Spleen (tissue), 11 donors: ENCODE data around the gene DENND6B. TPM values are rescaled to one million over a fixed set of nuclear protein-coding genes. Genes with fewer than 3 reads are reported as not detected.
A peak's percentile ranks its signal among the peaks of the same experiment; 100 is the strongest.

Experiments used
- DNase-seq: peaks from one replicate; pipeline ENCODE4 v3.0.0-alpha.2; 2020
- H3K27ac ChIP-seq, 8 donors: fragments of 200-600 bp; sonication (generic) in 7 of 8; 1 replicate in 4 of 8; 2 replicates in 4 of 8; pipeline versions ENCODE4 v1.5.0 to v1.8.0; 2016 to 2021; ENCODE audit warnings: inconsistent platforms in 4 of 8, mild to moderate bottlenecking in 4 of 8, moderate library complexity in 1 of 8
- H3K27me3 ChIP-seq, 7 donors: fragments of 200-600 bp; sonication (generic) in 6 of 7; replicated peaks in 1 of 7; 1 replicate in 4 of 7; 2 replicates in 3 of 7; pipeline versions ENCODE4 v1.5.0 to v1.8.0; 2016 to 2021; ENCODE audit warnings: inconsistent platforms in 3 of 7, mild to moderate bottlenecking in 1 of 7
- H3K36me3 ChIP-seq, 6 donors: fragments of 200-600 bp; sonication (generic) in 5 of 6; 1 replicate in 4 of 6; 2 replicates in 2 of 6; pipeline versions ENCODE4 v1.5.0 to v1.8.0; 2016 to 2021; ENCODE audit warnings: inconsistent platforms in 2 of 6
- H3K4me1 ChIP-seq, 6 donors: fragments of 200-600 bp; sonication (generic) in 5 of 6; 1 replicate in 3 of 6; 2 replicates in 3 of 6; pipeline versions ENCODE4 v1.5.0 to v1.8.0; 2016 to 2021; ENCODE audit warnings: inconsistent platforms in 3 of 6
- H3K4me3 ChIP-seq, 8 donors: fragments of 200-600 bp; sonication (generic) in 7 of 8; 1 replicate in 4 of 8; 2 replicates in 4 of 8; pipeline versions ENCODE4 v1.5.0 to v1.8.0; 2016 to 2021; ENCODE audit warnings: inconsistent platforms in 4 of 8, mild to moderate bottlenecking in 4 of 8, moderate library complexity in 2 of 8
- H3K9me3 ChIP-seq, 8 donors: fragments of 200-600 bp; sonication (generic) in 7 of 8; 1 replicate in 4 of 8; 2 replicates in 4 of 8; pipeline versions ENCODE4 v1.5.0 to v1.8.0; 2016 to 2021; ENCODE audit warnings: inconsistent platforms in 4 of 8
- CTCF ChIP-seq, 11 experiments: fragments of 200-600 bp in 7 of 11; fragments of 450-650 bp in 4 of 11; sonication (generic) in 4 of 11; IDR thresholded peaks in 8 of 11; conservative IDR thresholded peaks in 3 of 11; 1 replicate in 7 of 11; 2 replicates in 4 of 11; pipeline versions ENCODE4 v1.4.0 to v1.8.0; 2016 to 2021; ENCODE audit warnings: antibody characterized with exemption in 11 of 11, inconsistent platforms in 4 of 11, mild to moderate bottlenecking in 1 of 11
- POLR2A ChIP-seq, 3 donors: fragments of 450-650 bp; IDR thresholded peaks; one replicate each; pipeline ENCODE4 v1.5.1; 2017; ENCODE audit warnings: antibody characterized with exemption in 3 of 3, mild to moderate bottlenecking in 1 of 3
- POLR2AphosphoS5 ChIP-seq, 3 donors: sonication (generic); formaldehyde crosslinking; IDR thresholded peaks; one replicate each; pipeline ENCODE4 v1.5.1; 2017; ENCODE audit warnings: antibody characterized with exemption in 3 of 3
- WGBS, 5 donors: extraction: QIAGEN DNeasy Blood & Tissue Kit in 3 of 5; methylation state at CpG; one replicate each; pipeline versions ENCODE4 v1.1.5 to v1.1.7; 2013 to 2018; 5-methylcytosine and 5-hydroxymethylcytosine counted together
- intact Hi-C: fragments of 100-400 bp; cut with DNase I; formaldehyde crosslinking; loops from one replicate; pipeline ENCODE4 v1.15.0; 2023; ENCODE audit warnings: low total_unique reads
- polyA plus RNA-seq, 3 donors: library from polyadenylated mRNA; stranded (reverse); fragments of 200-250 nt; gene quantifications; one replicate each; pipeline ENCODE4 v1.2.1, GENCODE V29; 2013
- total RNA-seq, 7 donors: library from RNA; depleted of rRNA in 3 of 7; stranded (reverse); fragments of >200 nt in 3 of 7; fragmentation: NEBNext Ultra II Directional in 4 of 7; extraction: Animal tissue kit (Norgen Biotek cat#: 25700) in 4 of 7; gene quantifications; one replicate each; pipeline versions ENCODE4 v1.1.0 to v1.2.1, GENCODE V29; 2016 to 2021
- donor health status: healthy with polysubstance abuse.
- donor health status: DM: no; HTN: no; CAD: no; lungs with moderate emphysema.
- donor health status: DM: no; HTN: no; CAD: no.
- donor health status: Bipolar disorder and iron deficiency.
- donor health status: healthy.
- donor health status: DM: no; HTN: no; CAD: no.
- donor health status: DM: yes; HTN: yes; CAD: no.

The DENND6B gene
- total and polyA plus RNA-seq, 10 donors: 4.5 to 10.4 (median 6.3) TPM

GRCh38 chr22:50348058-50348457 is 21.2 kb upstream of the DENND6B start:
- Histone ChIP-seq H3K27ac (no peak overlapping the region), H3K4me3 (no peak overlapping the region), H3K36me3 (peaks cover 0 to 43% (median 10%) of the 10 kb centered on the region in 6 donors), H3K27me3 (no peaks in the 10 kb centered on the region), H3K4me1 (peaks cover 0 to 28% (median 20%) of the 10 kb centered on the region in 6 donors), H3K9me3 (no peaks in the 10 kb centered on the region)
- 75 to 84% (median 81%) methylated on average over 2 of the region's 2 CpGs for WGBS, 5 donors
- DNase-seq: peak; percentile 13
- TF ChIP-seq POLR2AphosphoS5 (IDR thresholded peaks at IDR 0.05) (no peak), CTCF (IDR thresholded peaks at IDR 0.05 in 8 of 11, conservative IDR thresholded peaks at IDR 0.05 in 3 of 11) (no peak), POLR2A (IDR thresholded peaks at IDR 0.05) (no peak)
- intact Hi-C loops: loop anchor here (10.0 kb wide), 1 partner anchor 127 kb away; the partner anchor contains the start of gene SBF1

- no peak for TF ChIP-seq CTCF (IDR thresholded peaks at IDR 0.05 in 8 of 11, conservative IDR thresholded peaks at IDR 0.05 in 3 of 11)
- TF ChIP-seq POLR2AphosphoS5 (IDR thresholded peaks at IDR 0.05): no peak
- TF ChIP-seq POLR2A (IDR thresholded peaks at IDR 0.05): no peak
- intact Hi-C loops: loop anchor here (10.0 kb wide), 1 partner anchor 128 kb away; the partner anchor contains the start of gene SBF1
- DNase-seq: no peak
- peaks cover 4 to 36% (median 28%) of the 10 kb centered on the region in 6 donors for H3K4me1 ChIP-seq
- H3K27me3 ChIP-seq: no peaks in the 10 kb centered on the region
- H3K36me3 ChIP-seq: peaks cover 0 to 34% (median 6%) of the 10 kb centered on the region in 6 donors
- H3K4me3 ChIP-seq: no peak overlapping the region
- no peaks in the 10 kb centered on the region for H3K9me3 ChIP-seq
- peak overlapping the region in 1 of 8 donors; percentile 21 for H3K27ac ChIP-seq
- 73 to 90% (median 83%) methylated on average over 8 of the region's 8 CpGs for WGBS, 5 donors
Measured at GRCh38 chr22:50347157-50347556, 20.3 kb upstream of the DENND6B start.

- Histone ChIP-seq H3K4me1 (peaks cover 4 to 42% (median 32%) of the 10 kb centered on the region in 6 donors), H3K4me3 (peak overlapping the region in 1 of 8 donors; percentile 7), H3K36me3 (peaks cover 0 to 27% (median 2%) of the 10 kb centered on the region in 6 donors), H3K27me3 (no peaks in the 10 kb centered on the region), H3K27ac (peak overlapping the region in 1 of 8 donors; percentile 21), H3K9me3 (no peaks in the 10 kb centered on the region)
- TF ChIP-seq POLR2AphosphoS5 (IDR thresholded peaks at IDR 0.05): no peak
- TF ChIP-seq CTCF (IDR thresholded peaks at IDR 0.05 in 8 of 11, conservative IDR thresholded peaks at IDR 0.05 in 3 of 11): no peak
- no peak for TF ChIP-seq POLR2A (IDR thresholded peaks at IDR 0.05)
- intact Hi-C loops: loop anchor here (10.0 kb wide), 1 partner anchor 128 kb away; the partner anchor contains the start of gene SBF1
- 77 to 87% (median 84%) methylated on average over 8 of the region's 8 CpGs for WGBS, 5 donors
- DNase-seq: no peak
Measured at GRCh38 chr22:50346470-50346869, 19.7 kb upstream of the DENND6B start.

- H3K4me3 ChIP-seq: peak overlapping the region; percentile 64 to 95 (median 71)
- 0 to 1% (median 1%) methylated on average over 1 to 9 of the region's 9 CpGs for WGBS, 5 donors
- peak overlapping the region in 7 of 8 donors; percentile 80 to 93 (median 89) for H3K27ac ChIP-seq
- DNase-seq: no peak
- no peaks in the 10 kb centered on the region for H3K9me3 ChIP-seq
- intact Hi-C loops: loop anchor here (5.0 to 10.0 kb wide), 2 partner anchors 91 to 131 kb away; partner anchors contain the start of genes HDAC10 and SBF1
- no peak for TF ChIP-seq POLR2A (IDR thresholded peaks at IDR 0.05)
- TF ChIP-seq POLR2AphosphoS5 (IDR thresholded peaks at IDR 0.05): no peak
- TF ChIP-seq CTCF (IDR thresholded peaks at IDR 0.05 in 8 of 11, conservative IDR thresholded peaks at IDR 0.05 in 3 of 11): no peak
- no peaks in the 10 kb centered on the region for H3K27me3 ChIP-seq
- peaks cover 0 to 16% (median 0%) of the 10 kb centered on the region in 6 donors for H3K36me3 ChIP-seq
- H3K4me1 ChIP-seq: peaks cover 4 to 42% (median 32%) of the 10 kb centered on the region in 6 donors
Measured at GRCh38 chr22:50343541-50343935, 16.7 kb upstream of the DENND6B start.
